ENCODE measurements around the gene UBXN4. TPM values are rescaled to one million over a fixed set of nuclear protein-coding genes. Genes with fewer than 3 reads are reported as not detected.

The UBXN4 gene
- total RNA-seq, 2 donors from 2014 or later, result 81.0 to 81.6 TPM

DNA sequence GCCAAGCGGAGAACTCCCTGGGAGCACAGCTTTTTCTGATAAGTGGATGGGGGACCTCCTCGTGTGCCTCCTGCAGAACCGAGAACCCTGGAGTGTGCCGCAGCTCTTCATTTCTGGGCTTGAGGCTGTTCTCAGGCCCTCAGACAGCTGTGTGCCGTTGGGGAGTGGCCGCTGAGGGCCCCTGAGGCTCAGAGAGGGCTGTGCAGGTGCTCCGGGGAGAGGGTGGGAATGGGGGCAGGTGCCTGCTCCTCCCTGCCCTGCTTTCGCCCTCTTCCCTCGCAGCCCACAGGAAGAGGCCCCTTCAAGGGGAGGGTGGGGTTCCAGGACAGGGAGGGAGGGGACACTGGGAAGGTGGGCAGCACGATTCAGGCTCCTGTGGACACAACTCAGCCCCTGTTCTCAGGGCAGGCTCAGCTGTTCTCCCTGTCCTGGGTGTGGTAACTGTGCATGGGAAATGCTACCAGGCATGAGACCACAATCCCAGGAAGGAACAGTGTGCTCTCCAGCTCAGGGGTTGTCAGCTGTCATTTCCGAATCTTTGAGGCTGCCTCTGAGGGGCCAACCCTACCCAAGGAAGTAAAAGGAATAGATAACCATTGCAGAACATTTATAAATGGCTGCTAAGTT is 84.0 kb downstream of the UBXN4 start:
- H3K4me3 ChIP-seq (ENCODE audit: low read length), result no peak overlapping the region
- H3K36me3 ChIP-seq (ENCODE audit: control insufficient read depth, insufficient read depth, low read length), result peaks cover 6% of the 10 kb centered on the region
- H3K27ac ChIP-seq (ENCODE audit: low read depth, low read length), result no peak overlapping the region
- H3K9me3 ChIP-seq (ENCODE audit: control insufficient read depth, low read length), result peaks cover 14% of the 10 kb centered on the region
- H3K4me3 Mint-ChIP-seq, result no peak overlapping the region
- no peaks in the 10 kb centered on the region for H3K27me3 ChIP-seq (ENCODE audit: control insufficient read depth, insufficient read depth, low read length, poor library complexity, severe bottlenecking)
- 90 to 100% methylated on average over 7 to 11 of the region's 11 CpGs for WGBS, 2 experiments (ENCODE audit: insufficient coverage in 1 of 2, insufficient read length in 1 of 2)
- DNase-seq, result peak; percentile 54
- TF ChIP-seq, protein P1, sequence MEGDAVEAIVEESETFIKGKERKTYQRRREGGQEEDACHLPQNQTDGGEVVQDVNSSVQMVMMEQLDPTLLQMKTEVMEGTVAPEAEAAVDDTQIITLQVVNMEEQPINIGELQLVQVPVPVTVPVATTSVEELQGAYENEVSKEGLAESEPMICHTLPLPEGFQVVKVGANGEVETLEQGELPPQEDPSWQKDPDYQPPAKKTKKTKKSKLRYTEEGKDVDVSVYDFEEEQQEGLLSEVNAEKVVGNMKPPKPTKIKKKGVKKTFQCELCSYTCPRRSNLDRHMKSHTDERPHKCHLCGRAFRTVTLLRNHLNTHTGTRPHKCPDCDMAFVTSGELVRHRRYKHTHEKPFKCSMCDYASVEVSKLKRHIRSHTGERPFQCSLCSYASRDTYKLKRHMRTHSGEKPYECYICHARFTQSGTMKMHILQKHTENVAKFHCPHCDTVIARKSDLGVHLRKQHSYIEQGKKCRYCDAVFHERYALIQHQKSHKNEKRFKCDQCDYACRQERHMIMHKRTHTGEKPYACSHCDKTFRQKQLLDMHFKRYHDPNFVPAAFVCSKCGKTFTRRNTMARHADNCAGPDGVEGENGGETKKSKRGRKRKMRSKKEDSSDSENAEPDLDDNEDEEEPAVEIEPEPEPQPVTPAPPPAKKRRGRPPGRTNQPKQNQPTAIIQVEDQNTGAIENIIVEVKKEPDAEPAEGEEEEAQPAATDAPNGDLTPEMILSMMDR (conservative IDR thresholded peaks at IDR 0.05), result no peak
- H3K9ac ChIP-seq (ENCODE audit: extremely low read depth, low read length, poor library complexity, severe bottlenecking), result no peak overlapping the region
- H3K4me1 Mint-ChIP-seq, result no peaks in the 10 kb centered on the region
- peaks cover 5% of the 10 kb centered on the region for H3K27me3 Mint-ChIP-seq (ENCODE audit: insufficient read depth)
- H3K4me1 ChIP-seq (ENCODE audit: control insufficient read depth, insufficient read depth, low read length), result no peaks in the 10 kb centered on the region
- peaks cover 9% of the 10 kb centered on the region for H3K36me3 Mint-ChIP-seq (ENCODE audit: low read depth)
- no peak overlapping the region for H3K27ac Mint-ChIP-seq
- H3K9me3 Mint-ChIP-seq, result peaks cover 8% of the 10 kb centered on the region

DNA sequence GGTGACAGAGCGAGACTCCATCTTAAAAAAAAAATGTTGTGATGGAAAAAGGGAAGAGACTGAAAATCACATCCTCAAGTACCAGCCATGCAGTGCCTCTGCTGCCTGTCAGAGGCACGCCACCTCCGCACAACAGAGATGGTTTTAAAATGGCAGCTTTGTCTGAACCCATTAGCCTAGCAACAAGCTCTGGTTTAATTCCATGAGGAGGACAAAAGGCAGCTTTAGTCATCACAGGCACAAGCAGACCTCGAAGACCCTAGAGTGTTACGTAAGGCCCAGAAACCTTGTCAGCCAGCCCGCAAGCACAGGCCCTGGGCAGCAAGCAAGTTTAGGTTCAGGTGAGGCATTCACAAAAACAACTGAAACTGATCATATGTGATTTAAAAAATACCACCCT is 84.9 kb downstream of the UBXN4 start:
- H3K9me3 Mint-ChIP-seq, result peaks cover 8% of the 10 kb centered on the region
- H3K4me1 ChIP-seq (ENCODE audit: control insufficient read depth, insufficient read depth, low read length), result no peaks in the 10 kb centered on the region
- H3K4me3 Mint-ChIP-seq, result no peak overlapping the region
- H3K27ac ChIP-seq (ENCODE audit: low read depth, low read length), result no peak overlapping the region
- no peak overlapping the region for H3K4me3 ChIP-seq (ENCODE audit: low read length)
- TF ChIP-seq, protein P1 (conservative IDR thresholded peaks at IDR 0.05), result no peak
- H3K4me1 Mint-ChIP-seq, result no peaks in the 10 kb centered on the region
- WGBS, 2 experiments (ENCODE audit: insufficient coverage in 1 of 2, insufficient read length in 1 of 2), result 91 to 92% methylated on average over 6 of the region's 6 CpGs
- no peak overlapping the region for H3K9ac ChIP-seq (ENCODE audit: extremely low read depth, low read length, poor library complexity, severe bottlenecking)
- DNase-seq, result no peak
- no peak overlapping the region for H3K27ac Mint-ChIP-seq
- peaks cover 9% of the 10 kb centered on the region for H3K36me3 Mint-ChIP-seq (ENCODE audit: low read depth)
- peaks cover 5% of the 10 kb centered on the region for H3K27me3 Mint-ChIP-seq (ENCODE audit: insufficient read depth)
- peaks cover 14% of the 10 kb centered on the region for H3K9me3 ChIP-seq (ENCODE audit: control insufficient read depth, low read length)
- peaks cover 6% of the 10 kb centered on the region for H3K36me3 ChIP-seq (ENCODE audit: control insufficient read depth, insufficient read depth, low read length)
- H3K27me3 ChIP-seq (ENCODE audit: control insufficient read depth, insufficient read depth, low read length, poor library complexity, severe bottlenecking), result no peaks in the 10 kb centered on the region

DNA sequence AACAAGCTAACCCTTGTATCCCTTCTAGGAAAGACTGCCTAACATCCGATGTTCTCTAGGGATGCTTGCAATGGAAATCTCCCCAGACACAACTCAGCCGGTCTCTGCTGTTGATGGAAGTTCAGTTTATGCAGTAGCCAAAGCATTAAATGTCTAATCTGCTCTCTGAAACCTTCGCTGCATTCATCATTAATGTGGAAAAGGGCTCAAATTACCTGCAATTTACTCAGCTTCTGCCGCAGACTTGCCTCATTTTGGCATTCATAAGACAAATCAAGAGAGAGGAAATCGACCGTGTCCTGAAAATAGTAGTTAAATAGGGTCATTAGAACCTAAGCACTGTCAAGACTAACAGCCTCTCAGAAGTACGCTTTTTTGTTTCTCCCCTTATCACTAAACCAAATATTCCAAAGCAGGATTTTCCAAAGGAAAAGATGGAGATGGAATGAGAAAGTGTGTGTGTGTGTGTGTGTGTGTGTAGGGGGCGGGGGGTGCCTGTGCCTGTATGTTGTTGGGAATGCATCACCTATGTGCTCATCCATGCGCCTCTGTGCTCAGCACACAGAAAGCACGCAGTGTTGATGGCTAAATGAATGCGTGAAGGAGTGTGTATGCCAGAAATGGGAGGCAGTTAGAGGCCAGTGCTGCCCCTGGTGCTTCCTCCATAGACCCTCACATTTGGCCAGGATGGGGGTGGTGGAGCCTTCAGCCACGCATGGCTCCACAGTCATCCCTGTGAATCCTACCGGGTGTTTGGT is 87.9 kb downstream of the UBXN4 start:
- no peaks in the 10 kb centered on the region for H3K27me3 Mint-ChIP-seq (ENCODE audit: insufficient read depth)
- H3K4me1 Mint-ChIP-seq, result no peaks in the 10 kb centered on the region
- DNase-seq, result no peak
- no peak overlapping the region for H3K4me3 ChIP-seq (ENCODE audit: low read length)
- no peaks in the 10 kb centered on the region for H3K4me1 ChIP-seq (ENCODE audit: control insufficient read depth, insufficient read depth, low read length)
- H3K36me3 ChIP-seq (ENCODE audit: control insufficient read depth, insufficient read depth, low read length), result no peaks in the 10 kb centered on the region
- TF ChIP-seq, protein P1 (conservative IDR thresholded peaks at IDR 0.05), result no peak
- no peaks in the 10 kb centered on the region for H3K36me3 Mint-ChIP-seq (ENCODE audit: low read depth)
- H3K4me3 Mint-ChIP-seq, result no peak overlapping the region
- no peak overlapping the region for H3K9ac ChIP-seq (ENCODE audit: extremely low read depth, low read length, poor library complexity, severe bottlenecking)
- no peaks in the 10 kb centered on the region for H3K27me3 ChIP-seq (ENCODE audit: control insufficient read depth, insufficient read depth, low read length, poor library complexity, severe bottlenecking)
- H3K27ac Mint-ChIP-seq, result no peak overlapping the region
- H3K27ac ChIP-seq (ENCODE audit: low read depth, low read length), result no peak overlapping the region
- WGBS, 2 experiments (ENCODE audit: insufficient coverage in 1 of 2, insufficient read length in 1 of 2), result 94 to 97% methylated on average over 7 to 12 of the region's 13 CpGs
- no peaks in the 10 kb centered on the region for H3K9me3 ChIP-seq (ENCODE audit: control insufficient read depth, low read length)
- no peaks in the 10 kb centered on the region for H3K9me3 Mint-ChIP-seq
